Measurements from ENCODE around the gene AGPS. TPM values are rescaled to one million over a fixed set of nuclear protein-coding genes. Genes with fewer than 3 reads are reported as not detected.

The AGPS gene
- total and polyA plus RNA-seq, 10 of the 15 experiments (the other 5 are each of a cell fraction or from before 2014, with no cell fraction given), result 7.9 to 54.2 (median 38.7) TPM

- Histone ChIP-seq H3K4me3 (no peak overlapping the region), H3K27ac (ENCODE audit: control insufficient read depth, insufficient read depth) (no peak overlapping the region), H3K9ac (ENCODE audit: control insufficient read depth, insufficient read depth, low read length) (no peak overlapping the region), H3K27me3 (replicated peaks in 1 of 2; ENCODE audit: control insufficient read depth in 2 of 2, insufficient read depth in 2 of 2, low read length in 1 of 2) (no peaks in the 10 kb centered on the region), H3K9me3 (replicated peaks; ENCODE audit: control insufficient read depth, insufficient read depth, low read length) (no peaks in the 10 kb centered on the region), H3K36me3 (ENCODE audit: control insufficient read depth in 2 of 2, insufficient read depth in 2 of 2, low read length in 1 of 2) (peaks cover 0 to 3% of the 10 kb centered on the region in 2 experiments; a peak in 2 of 4 replicates), H3K79me2 (ENCODE audit: control insufficient read depth, insufficient read depth, low read length) (no peaks in the 10 kb centered on the region), H2AFZ (ENCODE audit: control insufficient read depth, low read depth, low read length) (no peak overlapping the region), H3K4me1 (ENCODE audit: control insufficient read depth, insufficient read depth, low read length) (no peaks in the 10 kb centered on the region), H4K20me1 (ENCODE audit: control insufficient read depth, insufficient read depth) (no peaks in the 10 kb centered on the region), H3K4me2 (ENCODE audit: control insufficient read depth, insufficient read depth) (no peak overlapping the region)
- in situ Hi-C loops (cut with MboI) (no loop called here), intact Hi-C loops (cut with micrococcal nuclease; ENCODE audit: unreplicated experiment) (loop anchor here (1.0 to 5.0 kb wide), 3 partner anchors 114 to 234 kb away; no protein-coding TSS in a partner anchor)
- POLR2A ChIA-PET, result interaction anchor here (0.6 kb wide), 1 partner anchor 73 kb away, joined by 6 read pairs; no protein-coding TSS in a partner anchor
- TF ChIP-seq GABPA (IDR thresholded peaks at IDR 0.05; ENCODE audit: low read depth), result no peak
- TF ChIP-seq MYC (IDR thresholded peaks at IDR 0.05; ENCODE audit: insufficient read depth, insufficient read length, insufficient replicate concordance, low read length, severe bottlenecking), result no peak
- TF ChIP-seq ATF3 (IDR thresholded peaks at IDR 0.05; ENCODE audit: borderline replicate concordance, extremely low read depth, low read depth, low read length), result no peak
- TF ChIP-seq FOXM1 (IDR thresholded peaks at IDR 0.05; ENCODE audit: low read depth, low read length), result no peak
- TF ChIP-seq ETV6 (conservative IDR thresholded peaks at IDR 0.05 in 1 of 2, IDR thresholded peaks at IDR 0.05 in 1 of 2; ENCODE audit: borderline replicate concordance in 1 of 2, low read depth in 1 of 2), result no peak
- TF ChIP-seq SMC3 (IDR thresholded peaks at IDR 0.05; ENCODE audit: borderline replicate concordance, low read length), result peak; percentile 64; the same call in 1 of the 2 replicates
- TF ChIP-seq CTCF (IDR thresholded peaks at IDR 0.05 in 2 of 3, conservative IDR thresholded peaks at IDR 0.05 in 1 of 3; ENCODE audit: control insufficient read depth in 2 of 3, extremely low read depth in 1 of 3, insufficient read depth in 1 of 3, low read depth in 3 of 3, low read length in 3 of 3), result peak; percentile 37 to 49 (median 39); a peak in 5 of 6 replicates
- no peak for TF ChIP-seq MEF2B (IDR thresholded peaks at IDR 0.05; ENCODE audit: partially characterized antibody, poor library complexity, severe bottlenecking)
- peak; percentile 65 for TF ChIP-seq RAD21 (IDR thresholded peaks at IDR 0.05; ENCODE audit: insufficient read depth, low read depth, low read length)
- TF ChIP-seq PAX8 (IDR thresholded peaks at IDR 0.05), result no peak
- RAD21 ChIA-PET (ENCODE audit: unreplicated experiment), result interaction anchor here (1.0 to 2.2 kb wide), 3 partner anchors 9 to 115 kb away, joined by 3 to 12 read pairs (median 4); no protein-coding TSS in a partner anchor
- BruUV-seq (replicated peaks), result no TSS peak
- SMC1A ChIA-PET (ENCODE audit: uncharacterized antibody, unreplicated experiment), result interaction anchor here (0.6 to 1.7 kb wide), 19 partner anchors 11 to 325 kb away, joined by 3 to 5 read pairs (median 3); no protein-coding TSS in a partner anchor
- ATAC-seq, result no peak
- no peak for FAIRE-seq
- WGBS (ENCODE audit: insufficient coverage, insufficient replicate concordance, low lambda C conversion rate, missing lambda C conversion rate), result 2% methylated on average over 2 of the region's 2 CpGs
- DNase-seq (ENCODE audit: low read depth, low spot score), result no peak
- CTCF ChIA-PET, result interaction anchor here (0.6 to 3.5 kb wide), 25 partner anchors 9 to 325 kb away, joined by 3 to 32 read pairs (median 4); no protein-coding TSS in a partner anchor
These were observed 97.2 kb downstream of the AGPS start for GRCh38 chr2:177489719-177490301.
